HG02678 (cell line): ENCODE measurements around the gene TARBP2.

Experiments used
- ATAC-seq: cut with Tn5 transposase; IDR thresholded peaks from one replicate; pipeline ENCODE4 v1.9.1; 2021; ENCODE audit warnings: mild to moderate bottlenecking, moderate library complexity; ENCODE audit not compliant: unreplicated experiment

Gene TARBP2, protein sequence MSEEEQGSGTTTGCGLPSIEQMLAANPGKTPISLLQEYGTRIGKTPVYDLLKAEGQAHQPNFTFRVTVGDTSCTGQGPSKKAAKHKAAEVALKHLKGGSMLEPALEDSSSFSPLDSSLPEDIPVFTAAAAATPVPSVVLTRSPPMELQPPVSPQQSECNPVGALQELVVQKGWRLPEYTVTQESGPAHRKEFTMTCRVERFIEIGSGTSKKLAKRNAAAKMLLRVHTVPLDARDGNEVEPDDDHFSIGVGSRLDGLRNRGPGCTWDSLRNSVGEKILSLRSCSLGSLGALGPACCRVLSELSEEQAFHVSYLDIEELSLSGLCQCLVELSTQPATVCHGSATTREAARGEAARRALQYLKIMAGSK

DNA sequence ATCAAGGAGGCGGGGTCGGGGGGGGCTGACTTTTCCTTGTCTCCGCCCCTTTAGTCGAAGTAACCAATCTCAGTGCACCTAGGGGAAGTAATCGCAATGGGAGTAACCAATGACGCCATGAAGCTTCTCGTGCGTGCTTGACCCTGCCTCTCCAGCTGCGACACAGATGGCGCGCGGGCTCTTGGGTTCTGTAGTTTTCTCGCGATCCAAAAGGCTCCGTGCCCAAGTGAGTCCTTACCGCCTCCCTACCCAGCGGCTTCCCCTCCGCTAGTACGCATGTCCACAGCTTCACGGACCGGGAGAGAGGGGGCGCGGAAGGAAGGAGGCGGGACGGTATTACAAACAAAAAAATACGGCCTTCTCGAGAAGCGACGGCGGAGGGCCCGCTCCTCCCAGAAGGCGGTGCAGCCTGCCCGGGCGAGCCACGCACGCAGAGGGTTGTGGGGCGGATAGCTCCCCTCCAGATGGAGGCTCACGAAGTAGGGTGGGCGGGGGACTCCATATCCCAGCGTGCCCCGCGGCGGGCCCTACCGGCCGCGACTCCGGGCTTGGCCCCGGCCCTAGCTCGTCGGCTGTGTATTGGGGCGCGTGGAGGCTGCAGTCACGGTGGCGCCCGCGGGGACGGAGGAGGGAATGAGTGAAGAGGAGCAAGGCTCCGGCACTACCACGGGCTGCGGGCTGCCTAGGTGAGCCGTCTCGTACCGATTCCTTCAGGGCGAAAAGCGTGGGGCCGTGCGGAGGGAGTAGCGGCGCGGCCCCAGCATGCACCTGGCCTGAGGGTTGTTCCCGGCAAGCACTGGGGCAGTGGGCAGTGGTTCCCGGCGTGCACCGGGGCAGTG, at the start of gene TARBP2:
Gene TARBP2, plus strand, starts transcription at position 508 of the 839 bp plus-strand sequence. Its CDS starts 126 bp downstream, at position 634.
- peak; percentile 76 for ATAC-seq

DNA sequence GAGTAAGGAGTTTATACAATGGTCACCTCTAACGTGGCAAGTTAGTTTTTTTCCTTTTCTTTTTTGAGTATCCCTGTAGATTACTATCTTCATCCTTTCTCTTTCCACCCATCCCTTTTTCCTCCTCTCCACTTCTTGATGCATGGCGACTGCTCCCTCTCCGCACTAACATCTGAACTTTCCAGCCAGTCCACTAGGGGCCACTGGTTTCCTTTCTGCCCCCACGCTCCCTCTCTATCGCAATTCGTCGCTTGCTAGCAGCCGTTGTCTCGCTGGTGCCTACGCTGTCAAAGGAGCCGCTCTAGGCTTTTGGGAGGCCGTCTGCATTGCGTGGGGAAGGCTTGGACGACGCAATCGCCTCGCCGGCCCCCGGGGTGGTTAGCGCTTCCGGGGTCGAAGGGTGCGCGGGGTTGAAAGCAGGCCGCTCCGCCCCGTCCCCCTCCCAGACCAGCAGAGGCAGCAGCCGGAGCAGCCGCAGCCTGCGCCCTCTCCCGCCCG, 49.4 kb upstream of the TARBP2 start, which contains the start of gene PCBP2:
Gene PCBP2, plus strand, starts transcription at position 442 of the 498 bp plus-strand sequence. CDS start 2,699 bp downstream, outside the sequence.
- peak; percentile 97 for ATAC-seq

DNA sequence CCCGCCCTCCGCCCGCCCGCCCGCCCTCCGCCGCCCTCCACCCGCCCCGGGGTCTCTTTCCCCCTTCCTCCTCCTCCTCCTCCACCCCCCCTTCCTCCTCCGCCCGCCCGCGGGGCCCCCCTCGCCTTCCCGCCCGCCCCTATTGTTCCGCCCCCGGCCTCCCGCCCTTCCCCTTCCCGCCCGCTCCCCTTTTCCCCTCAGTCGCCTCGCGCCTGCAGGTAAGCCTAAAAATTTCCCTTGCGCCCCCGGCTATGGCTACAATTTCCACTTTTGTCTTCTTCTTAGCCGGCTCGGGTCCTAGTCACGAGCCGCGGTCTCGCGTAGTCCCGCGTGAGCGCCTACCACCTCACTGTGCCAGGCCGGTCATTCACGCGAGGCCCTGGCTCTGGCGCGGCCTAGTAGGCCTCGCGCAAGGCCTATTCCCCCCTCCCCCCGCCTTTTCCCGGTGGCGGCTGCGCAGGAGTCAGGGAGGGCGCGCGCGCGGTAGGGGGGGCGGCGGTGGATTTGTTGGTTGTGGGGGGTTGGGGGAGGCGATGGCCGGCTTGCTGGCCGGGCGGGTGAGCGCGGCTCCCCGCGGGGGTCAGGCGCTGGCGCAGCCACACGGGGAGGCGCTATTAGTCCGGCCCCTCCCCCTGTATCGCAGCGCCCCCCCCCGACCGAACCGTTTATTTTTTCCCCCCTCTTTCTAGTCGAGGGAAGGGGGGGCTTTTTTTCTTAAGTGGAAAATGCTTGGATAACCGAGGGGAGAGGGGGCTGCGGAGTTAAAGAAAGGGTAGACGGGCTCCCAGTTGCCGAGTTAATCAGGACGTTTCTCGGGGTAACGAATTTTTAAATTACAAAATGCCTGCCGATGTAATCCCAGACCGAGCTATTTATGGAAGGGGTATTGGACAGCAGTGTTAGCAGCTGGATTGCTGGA, 48.7 kb upstream of the TARBP2 start:
- ATAC-seq = no peak

- ATAC-seq = no peak
Measured at GRCh38 chr12:53453953-53454640, 47.0 kb upstream of the TARBP2 start.

DNA sequence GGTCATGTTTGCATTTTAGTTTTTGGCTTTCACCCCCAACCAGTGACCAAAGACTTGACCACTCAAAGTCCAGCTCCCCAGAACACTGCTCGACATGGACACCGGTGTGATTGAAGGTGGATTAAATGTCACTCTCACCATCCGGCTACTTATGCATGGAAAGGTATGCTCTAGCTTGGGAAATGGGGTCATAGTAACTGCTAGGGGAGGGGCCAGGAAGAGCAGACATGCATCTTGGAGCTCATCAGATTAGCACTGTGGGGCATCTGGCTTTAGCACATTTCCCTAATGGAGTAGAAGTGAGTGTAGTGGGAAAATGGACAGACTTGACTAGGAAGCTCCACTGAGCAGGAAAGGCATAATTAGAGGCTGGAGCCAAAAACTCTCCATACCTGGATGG, 46.4 kb upstream of the TARBP2 start:
- ATAC-seq = no peak

DNA sequence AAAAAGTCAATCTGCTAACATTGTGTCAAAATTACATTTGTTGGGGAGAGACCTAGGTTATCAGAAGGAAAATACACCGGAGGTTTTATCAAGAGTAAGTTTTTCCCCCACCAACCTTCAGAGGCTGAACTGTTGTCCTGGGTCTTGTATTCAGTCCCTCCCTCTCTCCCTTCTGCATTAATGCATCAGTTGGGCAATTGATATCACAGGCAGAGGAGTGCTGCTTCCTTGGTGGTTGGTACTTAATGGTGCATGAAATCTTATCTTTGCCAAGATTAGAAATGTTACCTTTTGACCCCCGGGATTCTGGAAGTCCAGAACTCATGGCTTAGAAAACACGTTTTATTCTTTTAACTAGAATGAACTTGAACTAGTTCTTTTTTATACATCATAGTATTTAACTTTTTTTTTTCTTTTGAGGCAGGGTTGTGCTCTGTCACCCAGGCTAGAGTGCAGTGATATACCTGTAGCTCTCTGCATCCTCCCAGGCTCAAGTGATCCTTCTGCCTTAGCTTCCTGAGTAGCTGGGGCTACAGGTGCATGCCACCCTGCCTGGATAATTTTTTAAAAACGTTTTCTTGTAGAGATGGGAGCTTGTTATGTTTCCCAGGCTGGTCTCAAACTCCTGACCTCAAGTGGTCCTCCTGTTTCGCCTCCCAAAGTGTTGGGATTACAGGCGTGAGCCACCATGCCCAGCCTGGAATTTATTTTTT, 44.3 kb upstream of the TARBP2 start:
- no peak for ATAC-seq

GRCh38 chr12:53459097-53459496, 42.0 kb upstream of the TARBP2 start:
- no peak for ATAC-seq

DNA sequence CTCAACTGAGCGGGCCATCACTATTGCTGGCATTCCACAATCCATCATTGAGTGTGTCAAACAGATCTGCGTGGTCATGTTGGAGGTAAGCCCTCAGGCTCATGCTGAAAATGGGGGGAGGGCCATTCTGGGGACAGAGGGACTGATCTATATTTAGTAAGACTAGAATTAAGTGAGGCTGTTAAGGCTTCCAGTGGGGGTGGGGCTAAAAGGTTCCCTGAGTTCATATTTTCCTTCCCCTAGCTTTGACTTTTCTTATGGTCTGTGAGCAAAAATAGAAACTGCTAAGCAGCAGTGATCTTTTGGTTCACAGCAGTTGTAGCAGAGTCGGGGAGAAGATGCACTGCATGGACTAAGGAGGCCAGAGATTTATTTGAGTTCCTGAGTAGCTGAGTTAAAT, 40.0 kb upstream of the TARBP2 start:
- no peak for ATAC-seq

GRCh38 chr12:53461591-53461990, 39.5 kb upstream of the TARBP2 start:
- ATAC-seq = no peak

DNA sequence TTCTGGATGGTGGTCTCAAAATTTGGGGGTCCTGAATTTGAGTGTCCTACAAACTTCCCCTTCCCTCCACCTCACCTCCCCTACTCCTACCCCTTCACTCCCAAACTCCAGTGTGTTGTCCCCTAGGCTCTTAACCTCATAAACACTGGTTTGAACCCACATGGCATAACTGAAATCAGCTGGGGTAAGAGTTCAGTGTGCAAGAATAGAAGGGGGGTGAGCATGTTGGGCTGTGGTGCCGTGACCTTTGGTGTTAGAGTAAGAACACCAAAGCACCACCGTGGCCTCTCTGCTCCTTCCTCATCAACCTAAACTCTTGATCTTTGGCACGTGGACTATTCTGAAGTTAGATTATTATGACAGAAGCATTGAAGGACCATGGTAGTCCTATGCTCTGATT, 38.1 kb upstream of the TARBP2 start:
- ATAC-seq = no peak

GRCh38 chr12:53463802-53464560, 37.1 kb upstream of the TARBP2 start:
- no peak for ATAC-seq

GRCh38 chr12:53464685-53465418, 36.2 kb upstream of the TARBP2 start:
- no peak for ATAC-seq

GRCh38 chr12:53465679-53466078, 35.4 kb upstream of the TARBP2 start:
- ATAC-seq = no peak

DNA sequence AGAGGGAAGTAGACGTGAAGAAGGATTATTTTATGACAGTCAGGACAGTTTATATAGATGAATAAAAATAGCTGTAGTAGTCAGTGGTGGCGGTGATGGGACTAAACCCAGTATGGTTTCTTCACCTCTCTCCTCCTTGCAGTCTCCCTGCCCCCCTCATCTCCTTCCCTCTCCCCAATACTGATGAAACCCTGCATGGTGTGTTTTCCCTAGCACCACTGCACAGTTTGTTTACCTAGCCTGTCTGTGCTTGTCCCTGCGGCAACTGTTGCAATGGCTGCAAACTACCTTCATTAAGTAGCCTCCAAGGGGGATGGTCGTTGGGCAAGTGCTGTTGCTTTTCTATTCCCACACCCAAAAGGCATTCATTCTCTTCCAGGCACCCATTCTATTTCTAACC, 34.4 kb upstream of the TARBP2 start:
- ATAC-seq = no peak

- ATAC-seq = no peak
Measured at GRCh38 chr12:53467082-53467481, 34.0 kb upstream of the TARBP2 start.

DNA sequence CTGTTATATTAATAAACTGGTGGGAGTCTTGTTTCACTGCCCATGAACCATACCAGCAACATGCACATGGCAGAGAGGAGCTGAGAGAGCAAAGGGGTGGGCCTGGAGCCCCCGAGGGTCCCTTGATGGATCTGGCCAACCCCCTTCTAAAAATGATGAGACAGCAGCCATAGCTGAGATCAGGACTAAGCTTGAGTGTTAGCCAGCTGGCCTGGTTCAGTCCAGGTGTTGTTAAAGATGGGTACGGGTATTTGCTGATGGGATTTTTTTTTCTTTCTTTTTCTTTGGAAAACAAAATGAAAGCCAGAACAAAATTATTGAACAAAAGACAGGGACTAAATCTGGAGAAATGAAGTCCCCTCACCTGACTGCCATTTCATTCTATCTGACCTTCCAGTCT, 33.2 kb upstream of the TARBP2 start:
- no peak for ATAC-seq

DNA sequence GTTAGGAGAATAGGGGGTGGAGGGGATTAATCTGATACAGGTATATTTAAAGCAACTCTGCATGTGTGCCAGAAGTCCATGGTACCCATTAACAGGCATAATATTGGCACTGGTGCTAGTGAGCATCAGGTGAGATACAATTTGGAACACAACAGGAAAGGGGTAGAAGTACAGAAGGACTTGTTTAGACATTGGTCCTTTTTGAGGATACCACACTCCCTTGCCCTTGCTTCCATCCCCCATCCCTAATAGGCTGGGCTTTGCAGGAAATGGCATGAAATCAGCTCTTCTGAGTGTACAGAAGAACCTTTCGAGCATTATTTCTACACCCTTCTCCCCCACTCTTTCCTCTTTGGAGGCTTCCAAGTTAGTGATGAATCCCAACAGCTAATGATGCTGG, 32.8 kb upstream of the TARBP2 start:
- ATAC-seq = no peak

DNA sequence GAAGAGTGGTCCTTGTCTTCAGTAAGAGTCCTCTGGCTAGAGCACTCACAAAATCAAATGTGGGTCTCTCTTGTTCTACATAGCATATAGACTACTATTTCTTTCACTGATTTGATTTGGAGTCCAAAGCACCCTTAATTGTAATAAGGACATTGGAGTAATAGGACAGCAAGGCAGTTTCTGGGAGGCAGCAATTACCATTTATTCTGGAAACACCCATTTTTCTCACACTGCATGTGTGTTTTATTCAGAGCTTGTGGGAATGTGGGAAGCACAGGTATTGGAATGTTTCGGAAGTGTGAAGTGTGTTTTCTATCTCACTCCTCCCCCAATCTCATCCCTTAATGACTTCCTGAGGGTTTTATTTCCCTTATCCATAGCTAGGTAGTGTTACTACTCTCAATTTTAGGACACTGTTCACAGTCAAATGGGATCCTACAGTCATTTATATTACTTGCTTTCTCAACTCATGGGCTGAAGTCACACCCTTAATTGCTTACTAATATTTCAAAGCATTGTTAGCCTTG, 29.0 kb upstream of the TARBP2 start:
- no peak for ATAC-seq
